DND-41 (cell line): ENCODE data around the gene VPS50.

ENCODE experiments used
- EZH2 ChIP-seq: IDR thresholded peaks from 3 replicates; pipeline ENCODE4 v1.6.1; 2012; ENCODE audit warnings: borderline replicate concordance, low read depth, mild to moderate bottlenecking, moderate library complexity, low read length, inconsistent platforms; ENCODE audit not compliant: severe bottlenecking
- TF ChIP-seq, protein P1 (sequence below): IDR thresholded peaks from 2 replicates; pipeline ENCODE4 v1.5.1; 2012; ENCODE audit warnings: borderline replicate concordance, low read length, moderate library complexity, mild to moderate bottlenecking; ENCODE audit not compliant: poor library complexity, severe bottlenecking; ENCODE audit errors: extremely low read depth

- TF ChIP-seq, protein P1, sequence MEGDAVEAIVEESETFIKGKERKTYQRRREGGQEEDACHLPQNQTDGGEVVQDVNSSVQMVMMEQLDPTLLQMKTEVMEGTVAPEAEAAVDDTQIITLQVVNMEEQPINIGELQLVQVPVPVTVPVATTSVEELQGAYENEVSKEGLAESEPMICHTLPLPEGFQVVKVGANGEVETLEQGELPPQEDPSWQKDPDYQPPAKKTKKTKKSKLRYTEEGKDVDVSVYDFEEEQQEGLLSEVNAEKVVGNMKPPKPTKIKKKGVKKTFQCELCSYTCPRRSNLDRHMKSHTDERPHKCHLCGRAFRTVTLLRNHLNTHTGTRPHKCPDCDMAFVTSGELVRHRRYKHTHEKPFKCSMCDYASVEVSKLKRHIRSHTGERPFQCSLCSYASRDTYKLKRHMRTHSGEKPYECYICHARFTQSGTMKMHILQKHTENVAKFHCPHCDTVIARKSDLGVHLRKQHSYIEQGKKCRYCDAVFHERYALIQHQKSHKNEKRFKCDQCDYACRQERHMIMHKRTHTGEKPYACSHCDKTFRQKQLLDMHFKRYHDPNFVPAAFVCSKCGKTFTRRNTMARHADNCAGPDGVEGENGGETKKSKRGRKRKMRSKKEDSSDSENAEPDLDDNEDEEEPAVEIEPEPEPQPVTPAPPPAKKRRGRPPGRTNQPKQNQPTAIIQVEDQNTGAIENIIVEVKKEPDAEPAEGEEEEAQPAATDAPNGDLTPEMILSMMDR = no peak
- no peak for TF ChIP-seq EZH2
Measured at GRCh38 chr7:93316730-93317129, 84.6 kb downstream of the VPS50 start.
